Stimulated activated CD4-positive, alpha-beta T cell treated with anti-CD3 and anti-CD28 coated beads, Interleukin-1b, Interleukin-23, amount 100 ng/mL, for 1 hour (primary cell): ENCODE results near the gene AJAP1.
"Not testable (repeated sequence)": the region's sequence is repeated elsewhere in the genome, so short reads cannot be mapped to it uniquely, and the experiment has no call there.

Experiments used
- DNase-seq, 2 donors: peaks; one replicate each; pipeline ENCODE4 v3.0.0-alpha.2; 2020; ENCODE audit warnings: low read depth in 2 of 2

AJAP1 gene

DNA sequence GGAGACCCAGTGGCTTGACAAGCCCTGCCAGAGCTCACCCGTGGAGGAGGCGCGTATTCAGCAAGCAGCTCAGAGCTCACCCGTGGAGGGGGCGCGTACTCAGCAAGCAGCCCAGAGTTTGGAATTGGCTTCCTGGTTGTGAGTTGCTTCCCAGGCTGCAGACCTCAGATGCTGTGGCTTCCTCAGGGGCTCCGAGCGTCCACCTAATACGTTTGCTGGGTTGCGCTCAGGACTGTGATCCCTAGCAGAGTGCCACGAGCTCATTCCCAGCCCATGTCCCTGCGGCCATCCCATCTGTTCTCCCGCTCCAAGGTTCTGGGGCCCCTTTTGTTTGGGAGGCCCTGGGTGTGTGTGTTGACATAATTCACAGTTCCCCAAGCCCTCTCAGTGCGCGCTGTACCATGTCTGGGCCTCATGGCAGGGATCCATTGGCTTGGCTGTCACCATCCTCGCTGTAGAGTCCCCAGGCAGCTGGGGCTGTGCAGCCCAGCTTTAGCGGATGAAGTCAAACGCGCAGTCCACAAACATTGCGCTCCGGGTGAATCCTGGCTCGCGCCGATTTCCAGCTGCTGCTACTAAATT, 3.6 kb downstream of the AJAP1 start:
- DNase-seq = no peak

DNA sequence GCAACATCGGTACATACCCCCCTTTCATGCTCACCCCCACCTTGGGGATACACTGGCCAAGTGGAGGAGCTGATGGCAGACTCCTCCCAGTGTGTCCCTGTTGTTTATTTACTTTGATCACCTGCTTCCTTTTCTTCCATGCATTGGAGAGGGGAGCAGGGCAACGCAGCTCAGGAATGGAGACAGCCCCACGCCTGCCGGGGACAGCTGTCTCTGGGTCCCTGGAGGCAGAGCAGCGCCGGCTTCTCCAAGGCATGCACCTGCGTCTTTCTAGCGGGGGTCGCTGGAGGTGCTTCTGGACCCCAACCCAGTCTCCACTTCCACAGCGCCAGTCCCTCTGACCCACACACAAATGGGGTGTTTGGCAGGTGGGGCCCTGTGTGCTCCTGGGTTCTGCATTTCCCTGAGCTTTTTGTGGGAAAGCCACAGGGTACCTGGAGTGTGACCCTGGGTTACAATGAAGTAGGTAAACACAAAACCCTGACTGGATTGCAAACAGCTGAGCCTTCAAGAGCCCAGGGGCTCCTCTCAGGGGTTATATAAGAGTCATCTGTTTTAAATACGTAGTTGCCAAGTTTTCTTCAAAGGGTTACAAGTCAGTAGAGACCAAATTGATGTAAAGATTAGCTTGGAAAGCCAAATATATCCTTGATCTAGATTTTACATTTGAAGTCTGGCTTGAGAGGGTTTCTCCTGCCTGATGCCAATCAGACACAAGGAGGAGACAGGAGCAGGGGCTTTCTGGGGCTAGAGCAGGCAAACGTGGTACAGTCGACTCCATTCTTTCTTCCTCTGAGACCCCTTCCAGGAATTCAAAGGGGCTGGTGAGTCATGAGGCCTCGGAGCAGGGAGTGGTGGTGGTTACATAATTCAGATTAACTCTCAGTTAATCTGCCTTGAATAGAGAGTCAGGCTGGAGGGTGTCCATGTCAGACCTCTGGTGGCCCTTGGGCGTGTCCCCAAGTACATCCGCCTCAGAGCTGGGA, 4.5 kb downstream of the AJAP1 start:
- no peak for DNase-seq

DNA sequence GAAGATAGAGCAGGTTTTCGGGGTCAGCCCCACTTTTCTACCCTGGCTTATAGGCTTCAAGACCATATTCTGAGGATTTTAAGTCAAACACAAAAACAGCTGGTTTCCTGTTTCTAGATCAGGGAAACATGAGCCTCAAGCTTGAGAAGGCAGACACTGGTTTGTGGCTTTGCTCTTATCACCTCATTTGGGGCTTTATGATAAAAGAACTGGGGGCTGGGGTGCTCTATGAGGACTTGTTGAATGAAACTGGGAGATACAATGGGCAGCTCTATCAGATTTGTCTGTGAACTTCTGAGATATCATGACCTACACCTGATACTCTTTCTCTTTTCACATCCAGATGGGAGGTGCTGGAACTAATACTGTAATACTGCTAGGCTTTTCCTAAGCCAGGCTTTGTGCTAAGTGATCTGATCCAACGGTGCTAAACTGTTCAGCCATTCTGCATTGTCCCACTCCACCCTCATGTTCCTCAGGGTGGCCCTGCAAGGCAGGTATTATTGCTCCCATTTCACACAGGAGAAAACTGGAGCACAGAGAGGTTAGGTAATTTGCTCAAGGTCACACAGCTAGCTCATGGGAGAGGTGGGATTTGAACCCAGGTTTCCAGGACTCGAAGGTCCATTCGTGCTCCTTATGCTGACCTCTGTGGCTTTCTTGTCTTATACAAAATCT, 6.6 kb downstream of the AJAP1 start:
- no peak for DNase-seq

DNA sequence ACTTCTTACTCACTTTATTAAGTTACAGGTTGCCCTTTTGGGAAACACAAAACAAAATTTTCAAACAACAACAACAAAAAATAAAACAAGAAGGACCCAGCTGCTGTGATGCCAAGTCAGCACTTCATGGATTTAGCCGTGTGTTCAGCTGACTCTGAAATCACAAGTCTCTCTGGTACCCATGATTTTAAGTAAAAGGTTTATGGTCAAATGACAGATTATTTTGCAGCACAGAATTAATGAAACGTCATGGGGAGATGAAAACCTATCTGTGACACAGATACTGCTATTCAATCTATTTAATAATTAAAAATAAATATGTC, 7.1 kb downstream of the AJAP1 start:
- DNase-seq = no peak

DNA sequence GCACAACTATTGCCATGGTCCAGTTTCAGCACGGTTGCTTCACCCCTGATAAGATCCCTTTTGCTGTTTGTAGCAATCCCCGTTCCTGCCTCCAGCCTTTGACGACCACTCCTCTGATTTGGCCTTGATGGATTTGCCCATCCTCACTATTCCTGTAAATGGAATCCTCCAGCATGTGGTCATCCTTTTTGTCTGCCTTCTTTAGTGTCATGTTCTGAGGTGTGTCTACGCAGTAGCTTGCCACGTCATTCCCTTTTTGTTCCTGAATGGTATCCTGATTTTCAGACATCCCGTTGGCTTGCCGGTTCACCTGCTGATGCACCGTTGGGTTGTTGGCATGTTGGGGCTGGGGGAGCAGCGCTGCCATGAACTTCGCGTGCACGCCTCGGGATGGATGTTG, 7.8 kb downstream of the AJAP1 start:
- no peak for DNase-seq

DNA sequence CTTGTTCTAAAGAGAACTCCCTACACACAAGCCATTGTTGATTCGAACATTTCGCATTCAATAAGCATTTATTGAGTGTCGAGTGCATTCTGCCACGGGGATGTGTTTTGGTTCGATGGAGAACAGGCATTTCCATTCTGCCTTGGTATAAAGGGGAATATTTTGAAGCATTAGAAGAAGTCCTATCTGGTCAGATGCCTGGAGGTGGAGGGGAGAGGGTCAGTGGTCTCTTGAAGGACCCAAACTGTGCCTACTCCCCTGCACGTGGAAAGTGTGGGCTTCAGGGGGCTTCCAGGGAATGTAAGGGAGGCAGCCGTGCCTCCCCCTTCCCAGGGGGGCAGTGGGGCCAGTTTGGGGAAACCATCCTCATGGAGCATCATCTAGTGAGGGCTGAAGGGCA, 8.3 kb downstream of the AJAP1 start:
- DNase-seq = no peak

DNA sequence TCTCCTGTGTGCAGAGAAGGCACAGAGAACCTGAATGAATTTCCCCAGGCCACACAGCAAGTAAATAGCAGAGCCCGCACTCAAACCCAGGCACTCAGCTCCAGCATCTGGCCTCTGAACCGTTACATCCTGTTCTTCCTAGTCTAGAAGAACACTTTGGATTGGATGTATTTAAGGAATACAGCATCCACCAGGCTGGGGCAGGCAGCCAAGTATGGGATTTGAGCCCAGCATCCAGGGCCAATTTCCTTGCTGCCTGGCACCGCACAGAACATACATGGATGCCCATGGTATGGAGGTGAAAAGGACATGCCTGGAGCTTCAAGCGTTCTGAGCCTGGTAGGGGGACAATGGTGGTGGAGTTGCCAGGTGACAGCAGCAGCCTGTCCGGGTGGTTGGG, 9.7 kb downstream of the AJAP1 start:
- DNase-seq = no peak

DNA sequence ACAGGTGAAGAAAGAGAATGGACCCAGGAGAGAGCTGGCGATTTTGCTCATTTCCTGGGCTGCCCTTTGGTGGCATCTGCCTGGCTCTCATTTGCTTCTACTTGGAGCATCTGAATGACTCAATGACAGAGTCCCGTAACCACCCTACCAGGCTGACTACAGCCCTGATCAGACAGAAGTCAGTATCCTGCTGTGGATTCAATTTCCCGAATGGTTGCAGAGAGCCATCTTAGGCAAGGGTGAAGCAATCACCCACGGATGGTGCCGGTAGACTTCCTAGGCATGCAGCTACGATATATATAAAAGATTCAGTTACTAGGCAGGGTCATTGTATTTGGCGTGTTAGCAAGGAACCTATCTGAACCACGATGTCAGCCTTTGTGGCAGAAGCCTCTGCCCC, 10.2 kb downstream of the AJAP1 start:
- DNase-seq = no peak

DNA sequence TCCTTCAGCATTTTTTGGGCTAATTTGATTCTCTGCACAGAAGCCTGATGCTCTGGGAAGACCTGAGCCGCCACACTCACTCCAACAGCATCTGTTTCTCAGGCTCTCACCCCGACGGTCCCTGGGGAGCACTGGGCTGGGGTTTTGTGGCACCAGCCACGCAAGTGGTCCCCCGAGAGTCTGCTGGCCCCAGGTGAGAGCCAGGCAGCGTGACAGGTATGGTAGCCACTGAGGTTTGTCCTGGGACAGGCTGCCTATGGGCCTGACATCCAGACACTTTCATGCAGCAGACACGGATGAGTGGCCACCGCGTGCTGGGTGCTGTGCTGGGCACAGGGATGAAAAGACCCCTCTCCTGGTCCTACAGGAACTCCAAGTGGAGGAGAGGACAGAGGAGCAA, 11.0 kb downstream of the AJAP1 start:
- DNase-seq = no peak

DNA sequence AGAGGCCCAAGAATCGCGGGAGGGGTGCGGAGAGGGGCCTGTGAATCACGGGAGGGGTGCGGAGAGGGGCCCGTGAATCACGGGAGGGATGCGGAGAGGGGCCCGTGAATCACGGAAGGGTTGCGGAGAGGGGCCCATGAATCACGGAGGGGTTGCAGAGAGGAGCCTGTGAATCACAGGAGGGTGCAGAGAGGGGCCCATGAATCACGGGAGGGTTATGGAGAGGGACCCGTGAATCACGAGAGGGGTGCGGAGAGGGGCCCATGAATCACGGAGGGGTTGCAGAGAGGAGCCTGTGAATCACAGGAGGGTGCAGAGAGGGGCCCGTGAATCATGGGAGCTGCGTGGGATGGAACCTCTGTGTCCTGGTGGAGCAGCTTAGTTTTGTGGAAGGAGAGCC, 12.3 kb downstream of the AJAP1 start:
- DNase-seq = not testable (repeated sequence)

DNA sequence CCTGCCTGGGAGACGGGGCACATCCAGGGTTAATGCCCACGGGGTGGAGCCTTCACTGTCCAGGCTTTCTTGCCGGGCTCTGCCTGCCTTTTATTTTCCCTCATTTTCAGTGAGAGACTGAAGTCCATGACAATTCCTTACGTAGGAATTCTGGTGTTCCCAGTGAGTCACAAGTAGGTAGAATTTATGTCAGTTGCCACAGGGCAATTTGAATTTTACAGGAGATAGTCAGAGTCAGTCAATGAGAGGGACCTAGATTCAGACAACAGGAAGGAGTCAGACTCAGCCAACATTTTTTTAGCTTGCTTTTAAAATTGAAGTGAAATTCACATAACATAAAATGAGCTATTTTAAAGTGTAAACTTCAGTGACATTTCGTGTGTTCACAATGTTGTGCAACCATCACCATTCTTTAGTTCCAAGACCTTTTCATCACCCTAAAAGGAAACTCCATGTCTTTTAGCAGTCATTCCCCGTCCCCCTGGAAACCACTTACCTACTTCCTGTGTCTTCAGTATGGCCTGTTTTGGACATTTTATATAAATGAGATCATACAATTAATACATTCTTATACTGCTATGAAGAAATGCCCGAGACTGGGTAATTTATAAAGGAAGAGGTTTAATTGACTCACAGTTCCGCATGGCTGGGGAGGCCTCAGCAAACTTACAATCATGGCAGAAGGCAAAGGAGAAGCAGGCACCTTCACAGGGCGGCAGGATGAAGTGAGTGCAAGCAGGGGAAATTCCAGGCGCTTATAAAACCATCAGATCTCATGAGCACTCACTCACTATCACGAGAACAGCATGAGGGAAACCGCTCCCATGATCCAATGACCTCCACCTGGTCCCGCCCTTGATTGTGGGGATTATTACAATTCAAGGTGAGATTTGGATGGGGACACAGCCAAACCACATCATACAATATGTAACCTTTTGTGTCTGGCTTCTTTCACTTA, 14.6 kb downstream of the AJAP1 start:
- no peak for DNase-seq

DNA sequence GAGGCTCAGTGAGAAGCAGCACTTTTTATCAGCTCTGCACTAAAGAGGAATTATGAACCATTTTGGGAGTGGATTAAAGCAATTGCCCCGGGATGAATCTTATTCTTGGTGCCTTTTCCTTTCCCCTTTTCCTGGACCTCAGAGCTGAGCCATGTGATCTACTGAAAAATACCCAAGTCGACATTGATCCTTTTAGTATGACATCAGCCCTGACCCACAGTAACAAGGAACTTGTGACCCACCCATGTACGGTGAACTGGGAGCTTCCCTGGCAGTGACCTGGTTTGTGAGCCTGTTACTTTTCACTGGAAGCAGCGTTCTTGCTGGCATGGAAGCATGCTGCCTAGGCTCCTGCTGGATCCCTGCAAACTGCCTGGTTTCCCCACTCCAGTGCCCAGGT, 15.9 kb downstream of the AJAP1 start:
- no peak for DNase-seq

DNA sequence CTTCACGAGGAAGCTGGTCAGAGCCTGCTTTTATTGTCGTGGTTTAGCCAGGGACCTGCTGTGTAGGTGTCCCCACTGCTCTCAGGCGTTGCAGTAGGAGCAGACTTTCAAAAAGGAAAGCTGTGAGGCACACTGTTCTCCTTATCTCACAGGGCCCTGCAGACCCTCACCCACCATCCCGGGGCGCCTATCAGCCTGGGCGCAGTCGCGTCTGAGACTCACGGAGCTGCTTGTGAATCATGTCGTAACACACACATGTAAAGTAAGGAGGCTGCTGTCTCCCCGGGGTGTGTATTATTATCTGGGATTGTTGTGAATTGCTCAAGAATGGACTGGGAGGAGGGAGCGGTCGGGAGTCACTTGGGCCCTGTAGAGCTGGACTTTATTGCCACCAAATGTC, 17.4 kb downstream of the AJAP1 start:
- no peak for DNase-seq

DNA sequence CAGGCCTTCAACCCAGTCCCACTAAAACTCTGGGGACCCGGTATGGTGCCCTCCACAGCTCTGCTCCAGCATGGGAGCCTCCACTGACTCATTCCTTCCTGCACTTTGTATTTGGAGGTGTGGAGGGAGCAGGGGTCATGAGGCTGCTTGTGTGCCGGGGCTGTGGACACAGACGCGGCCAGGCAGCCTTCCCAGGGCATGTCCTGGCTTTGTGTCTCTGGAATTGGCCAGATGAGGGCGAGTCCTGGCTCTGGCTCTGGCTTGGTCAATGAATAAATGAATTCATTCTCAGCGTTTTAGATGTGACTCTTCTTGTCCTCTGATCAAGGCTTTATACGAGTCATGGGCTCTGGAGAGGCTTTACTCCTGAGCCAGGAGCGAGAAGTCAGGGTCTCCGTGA, 19.1 kb downstream of the AJAP1 start:
- DNase-seq = no peak

DNA sequence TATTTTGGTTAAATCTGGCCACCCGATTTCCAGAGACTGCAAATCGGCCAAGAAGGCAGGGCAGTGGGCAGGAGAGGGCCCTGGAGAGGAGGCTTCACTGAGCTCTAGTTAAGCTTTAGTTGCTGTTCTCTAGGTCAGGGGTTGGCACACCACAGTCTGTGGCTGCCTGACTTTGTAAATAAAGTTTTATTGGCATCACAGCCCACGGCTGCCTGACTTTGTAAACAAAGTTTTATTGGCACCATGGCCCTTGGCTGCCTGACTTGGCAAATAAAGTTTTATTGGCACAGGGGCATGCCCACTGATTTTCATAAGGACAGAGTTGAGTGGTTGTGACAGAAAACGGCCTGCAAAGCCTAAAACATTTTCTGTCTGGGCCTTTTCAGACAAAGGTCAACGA, 19.7 kb downstream of the AJAP1 start:
- DNase-seq = no peak

DNA sequence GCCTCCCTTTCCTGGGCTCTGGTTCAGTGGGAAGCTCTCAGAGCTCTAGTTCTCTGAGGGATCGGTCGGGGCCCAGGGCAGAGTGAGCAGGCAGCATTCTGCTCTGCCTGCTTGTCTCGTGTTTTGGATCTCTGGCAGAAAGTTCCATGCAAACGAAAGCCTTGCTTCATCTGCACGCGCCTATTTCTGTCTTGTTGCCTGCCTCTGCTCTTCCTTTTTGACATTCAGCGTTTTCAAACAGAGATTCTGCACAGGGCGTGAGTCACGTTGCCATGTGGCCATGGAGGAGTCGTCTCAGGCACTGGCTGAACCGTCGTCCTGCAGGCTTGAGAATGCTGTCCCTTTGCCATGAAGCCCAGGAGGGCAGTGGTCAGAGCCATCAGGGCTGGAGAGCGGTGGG, 20.3 kb downstream of the AJAP1 start:
- DNase-seq = no peak

DNA sequence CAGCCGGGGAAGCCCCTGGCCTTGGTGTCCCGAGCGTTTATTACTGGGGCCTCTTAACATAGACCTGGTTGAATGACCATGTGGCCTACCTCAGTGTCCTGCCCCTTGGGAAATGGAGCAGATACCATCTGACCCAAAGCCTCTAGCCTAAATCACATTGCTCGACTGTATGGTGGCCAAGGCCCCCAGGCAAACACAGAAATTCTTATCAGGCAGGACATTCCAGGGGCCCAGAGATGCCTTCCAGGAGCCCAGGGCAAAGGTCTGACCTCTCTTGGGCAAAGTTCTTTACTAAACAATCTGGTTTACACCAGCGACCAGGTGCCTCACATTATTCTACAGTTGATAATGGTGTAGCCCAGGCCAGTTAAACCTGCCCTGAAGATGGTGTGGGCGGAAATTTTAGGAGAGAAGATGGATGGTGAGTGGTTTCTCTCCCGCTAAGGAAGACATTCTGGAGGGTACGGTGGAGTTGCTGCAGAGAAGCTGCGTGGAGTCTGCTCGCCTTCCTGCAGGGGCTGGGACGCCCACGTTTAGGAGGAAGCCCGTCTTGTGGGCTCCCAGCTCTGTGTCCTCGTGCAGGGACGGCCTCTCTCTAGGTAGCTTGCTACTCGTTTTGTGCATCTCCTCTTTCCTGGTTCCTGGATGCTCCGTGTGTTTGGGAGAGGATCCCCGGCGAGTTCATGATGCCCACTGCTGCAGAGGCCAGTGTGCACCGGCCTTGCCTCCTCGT, 21.2 kb downstream of the AJAP1 start:
- DNase-seq = no peak

DNA sequence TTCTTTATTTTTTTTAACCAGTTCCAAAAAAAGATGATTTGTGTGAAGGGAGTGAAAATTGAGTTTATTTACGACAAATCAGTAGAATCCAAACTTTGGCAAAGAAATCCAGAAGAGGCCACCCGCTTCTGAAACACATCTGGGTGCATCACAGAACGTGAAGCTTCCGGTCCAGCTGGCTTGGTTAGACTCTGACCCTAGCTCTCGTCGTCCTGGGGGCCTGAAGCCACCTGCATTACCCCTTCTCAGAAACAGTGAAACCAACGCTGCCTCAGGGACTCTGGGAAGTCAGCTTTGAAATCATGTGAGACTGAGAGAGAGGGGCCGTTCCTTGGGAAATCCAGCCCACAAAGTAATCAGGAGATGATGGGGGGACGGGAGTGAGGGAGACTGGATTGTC, 21.8 kb downstream of the AJAP1 start:
- no peak for DNase-seq

DNA sequence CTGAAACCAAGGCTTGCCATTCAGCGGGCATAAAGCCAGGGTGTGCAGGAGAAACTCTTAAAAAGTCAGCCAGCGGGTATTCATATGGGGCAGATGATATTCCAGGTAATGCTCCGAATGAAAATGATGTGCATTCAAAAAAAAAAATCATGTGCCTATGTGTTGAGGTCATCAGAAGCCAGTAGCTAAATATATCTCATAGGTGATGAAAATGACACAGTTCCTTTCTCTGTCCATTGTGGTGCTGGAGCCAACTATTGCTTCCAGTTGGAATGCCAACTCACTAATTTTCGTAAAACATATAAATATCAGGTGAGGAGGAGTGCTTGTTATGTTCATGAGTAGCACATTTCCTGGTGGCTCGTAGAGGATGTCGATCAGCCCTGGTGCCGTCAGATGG, 23.2 kb downstream of the AJAP1 start:
- DNase-seq = no peak

DNA sequence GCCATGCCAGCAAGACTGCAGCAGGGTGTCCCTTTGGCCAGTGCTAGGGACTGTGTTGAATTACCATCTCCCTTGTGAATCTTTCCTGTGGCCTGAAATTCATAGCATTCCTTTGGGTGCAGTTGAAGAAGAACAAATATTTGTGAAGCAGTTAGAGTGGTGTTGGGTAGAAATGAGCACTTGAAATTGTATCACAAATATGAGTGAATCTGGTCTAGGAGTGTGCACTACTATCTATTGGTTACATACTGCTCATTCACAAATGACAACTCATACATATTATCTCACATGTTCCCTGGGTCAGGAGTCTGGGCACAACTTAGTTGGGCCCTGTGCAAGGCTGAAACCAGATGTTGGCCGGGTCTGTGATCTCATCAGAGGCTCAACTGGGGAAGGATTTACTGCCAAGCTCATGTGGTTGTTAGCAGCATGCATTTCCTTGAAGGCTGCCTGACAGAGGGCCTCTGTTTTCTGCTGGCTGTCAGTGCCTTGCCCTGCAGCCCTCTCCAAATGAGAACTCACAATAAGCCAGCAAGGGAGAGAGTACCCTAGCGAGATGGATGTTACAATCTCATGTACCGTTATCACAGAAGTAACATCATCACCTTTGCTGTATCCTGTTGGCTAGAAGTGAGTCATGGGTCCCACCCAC, 23.8 kb downstream of the AJAP1 start:
- no peak for DNase-seq

DNA sequence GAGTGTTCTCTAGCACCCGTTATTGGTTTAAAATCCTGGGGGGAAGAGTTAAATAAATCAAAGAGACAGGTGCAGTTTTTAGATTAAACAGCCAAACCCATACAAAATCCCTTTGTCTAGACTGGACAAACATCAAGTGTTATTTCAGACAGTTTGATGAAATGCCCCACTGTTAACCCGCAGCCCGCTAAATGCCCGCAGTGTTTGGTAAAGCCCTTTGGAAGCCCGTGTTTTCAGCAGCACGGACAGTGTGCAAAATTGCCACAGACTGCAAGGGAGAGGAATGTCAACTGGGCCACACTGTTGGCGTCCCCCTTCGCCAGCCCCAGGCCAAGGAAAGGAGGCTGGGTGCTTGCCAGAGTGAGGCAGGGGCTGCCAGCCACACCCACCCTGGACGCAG, 26.6 kb downstream of the AJAP1 start:
- DNase-seq = no peak
